Lung (tissue), 12 donors: ENCODE data around the gene ZXDC. TPM values are rescaled to one million over a fixed set of nuclear protein-coding genes. Genes with fewer than 3 reads are reported as not detected.

Experiments
- ATAC-seq: fragments of 200-7000 bp; cut with Tn5 transposase; one replicate; pipeline ENCODE4 v1.9.1; 2020; ENCODE audit warnings: moderate number of reproducible peaks; ENCODE audit not compliant: insufficient read depth, low FRiP score
- DNase-seq, 3 donors: peaks; one replicate each; pipeline ENCODE4 v3.0.0-alpha.2; 2013 to 2017
- H3K27ac ChIP-seq, 2 donors: one replicate each; pipeline ENCODE4 v1.5.1; 2013; ENCODE audit warnings: mild to moderate bottlenecking in 2 of 2, moderate library complexity in 2 of 2, control low read depth in 1 of 2, inconsistent platforms in 1 of 2, low read depth in 1 of 2, low read length in 1 of 2
- H3K27me3 ChIP-seq, 3 donors: one replicate each; pipeline ENCODE4 v1.5.1; 2013; ENCODE audit warnings: low read length in 2 of 3; ENCODE audit not compliant: control insufficient read depth in 3 of 3, insufficient read depth in 3 of 3
- H3K36me3 ChIP-seq, 4 donors: one replicate each; pipeline ENCODE4 v1.5.1; 2013; ENCODE audit warnings: low read length in 4 of 4, mild to moderate bottlenecking in 1 of 4, moderate library complexity in 1 of 4; ENCODE audit not compliant: control insufficient read depth in 4 of 4, insufficient read depth in 4 of 4
- H3K4me1 ChIP-seq, 5 donors: one replicate each; pipeline ENCODE4 v1.5.1; 2013; ENCODE audit warnings: low read length in 5 of 5, mild to moderate bottlenecking in 2 of 5, moderate library complexity in 1 of 5; ENCODE audit not compliant: control insufficient read depth in 5 of 5, insufficient read depth in 5 of 5
- H3K4me3 ChIP-seq: one replicate; pipeline ENCODE4 v1.5.1; 2013; ENCODE audit warnings: mild to moderate bottlenecking, control low read depth, moderate library complexity
- H3K9ac ChIP-seq, 2 donors: one replicate each; pipeline ENCODE4 v1.5.1; 2013; ENCODE audit warnings: low read length in 2 of 2, control low read depth in 1 of 2; ENCODE audit not compliant: insufficient read depth in 1 of 2
- H3K9me3 ChIP-seq, 4 donors: one replicate each; pipeline ENCODE4 v1.5.1; 2013; ENCODE audit warnings: low read length in 3 of 4, mild to moderate bottlenecking in 1 of 4, moderate library complexity in 1 of 4; ENCODE audit not compliant: control insufficient read depth in 4 of 4, insufficient read depth in 3 of 4
- CTCF ChIP-seq: IDR thresholded peaks from 2 replicates; pipeline ENCODE4 v1.5.1; 2012; ENCODE audit warnings: mild to moderate bottlenecking; ENCODE audit errors: control extremely low read depth, extremely low read depth
- WGBS, 2 donors: extraction: QIAGEN DNeasy Blood & Tissue Kit; methylation state at CpG; one replicate each; pipeline ENCODE4 v1.1.7; 2013; 5-methylcytosine and 5-hydroxymethylcytosine counted together
- polyA plus RNA-seq, 2 donors: library from polyadenylated mRNA; stranded (reverse); fragments of 200-250 nt; gene quantifications; one replicate each; pipeline ENCODE4 v1.2.1, GENCODE V29; 2013
- total RNA-seq, 2 donors: library from RNA; depleted of rRNA in 1 of 2; stranded (reverse); fragments of >200 nt in 1 of 2; gene quantifications; one replicate each; pipeline ENCODE4 v1.2.1, GENCODE V29; 2014 to 2021
- donor health status: control.
- donor health status: control.
- donor health status: Bipolar disorder and iron deficiency.
- donor health status: healthy.
- donor health status: DM: yes; HTN: yes; CAD: no.

ZXDC gene
- total and polyA plus RNA-seq, 4 donors: 12.9 to 49.5 (median 29.8) TPM

GRCh38 chr3:126498461-126498860, 22.8 kb upstream of the ZXDC start:
- ATAC-seq (no peak), DNase-seq (no peak)
- WGBS, 2 donors: 72 to 74% methylated on average over 4 of the region's 4 CpGs
- Histone ChIP-seq H3K4me3 (no peak overlapping the region), H3K36me3 (no peaks in the 10 kb centered on the region), H3K27ac (no peak overlapping the region), H3K9ac (no peak overlapping the region), H3K4me1 (no peaks in the 10 kb centered on the region), H3K27me3 (no peaks in the 10 kb centered on the region), H3K9me3 (peaks cover 0 to 2% (median 0%) of the 10 kb centered on the region in 4 donors)
- no peak for TF ChIP-seq CTCF

- no peak for ATAC-seq
- Histone ChIP-seq H3K36me3 (no peaks in the 10 kb centered on the region), H3K4me1 (no peaks in the 10 kb centered on the region), H3K9ac (no peak overlapping the region), H3K27ac (no peak overlapping the region), H3K4me3 (no peak overlapping the region), H3K9me3 (peaks cover 0 to 2% (median 0%) of the 10 kb centered on the region in 4 donors), H3K27me3 (no peaks in the 10 kb centered on the region)
- no peak for DNase-seq
- TF ChIP-seq CTCF: no peak
- WGBS, 2 donors: 95 to 96% methylated on average over 6 of the region's 6 CpGs
These were observed 22.3 kb upstream of the ZXDC start for GRCh38 chr3:126497956-126498355.

GRCh38 chr3:126496894-126497850, 21.5 kb upstream of the ZXDC start:
- Histone ChIP-seq H3K27ac (no peak overlapping the region), H3K4me3 (no peak overlapping the region), H3K9ac (no peak overlapping the region), H3K9me3 (peaks cover 0 to 2% (median 0%) of the 10 kb centered on the region in 4 donors), H3K27me3 (no peaks in the 10 kb centered on the region), H3K36me3 (no peaks in the 10 kb centered on the region), H3K4me1 (no peaks in the 10 kb centered on the region)
- DNase-seq: no peak
- WGBS, 2 donors: 65 to 67% methylated on average over 21 of the region's 21 CpGs
- no peak for ATAC-seq
- no peak for TF ChIP-seq CTCF
